NCI-H748 (cell line): ENCODE measurements around the gene ITGB2.

Experiments used
- DNase-seq: peaks from one replicate; lab custom pipeline; 2025; ENCODE audit not compliant: unreplicated experiment; lab: John Stamatoyannopoulos, UW

Gene ITGB2

GRCh38 chr21:44911384-44912157 is 9.1 kb downstream of the ITGB2 start:
- DNase-seq: no peak

DNA sequence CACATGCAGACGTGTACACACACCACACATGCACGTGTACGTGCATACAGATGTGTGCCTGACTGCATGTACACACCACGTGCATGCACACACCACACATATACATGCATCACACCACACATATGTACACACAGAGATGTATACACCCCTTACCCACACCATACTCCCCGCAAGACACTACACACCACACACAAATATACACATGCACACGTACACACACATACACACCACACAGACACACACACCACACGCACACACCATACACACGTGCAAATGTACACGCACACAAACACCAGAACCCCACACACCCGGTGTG is 9.7 kb downstream of the ITGB2 start:
- no peak for DNase-seq

DNA sequence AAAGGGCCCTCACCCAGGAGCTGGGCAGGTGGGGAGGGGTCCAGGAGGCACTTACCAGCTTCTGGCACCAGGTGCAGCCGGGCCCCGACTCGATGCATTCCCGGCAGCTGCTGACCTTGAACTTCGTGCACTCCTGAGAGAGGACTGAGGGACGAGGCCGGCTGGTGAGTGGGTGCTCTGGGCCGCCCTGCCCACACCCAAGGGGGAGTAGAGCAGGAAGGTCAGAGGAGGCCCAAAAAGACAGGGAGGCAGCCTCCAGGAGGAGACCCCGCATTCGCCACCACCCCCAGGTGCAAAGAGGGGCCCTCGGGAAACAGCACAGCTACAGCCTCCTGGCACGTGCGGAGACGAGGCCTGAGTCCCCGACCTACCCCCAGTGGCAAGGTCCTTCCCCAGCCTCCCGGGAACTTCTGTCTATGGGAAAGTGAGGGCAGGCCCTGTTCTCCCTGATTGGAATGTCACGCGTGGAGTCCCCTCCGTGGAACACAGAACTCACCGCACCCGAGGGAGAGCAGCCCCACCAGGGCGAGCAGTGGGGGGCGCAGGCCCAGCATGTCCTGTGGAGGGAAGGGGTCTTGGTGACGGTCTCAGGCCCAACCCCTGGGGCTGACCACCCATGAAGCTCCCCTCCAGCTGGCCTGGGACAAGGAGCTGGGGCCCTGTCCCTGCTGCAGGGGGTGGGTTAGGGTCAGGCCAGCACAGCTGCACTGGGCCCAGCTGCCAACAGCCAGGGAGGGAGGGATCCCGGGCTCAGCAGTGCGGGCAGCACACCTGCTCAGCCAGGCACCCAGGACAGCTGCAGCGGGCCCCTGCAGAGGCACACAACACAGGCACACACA is 10.3 kb downstream of the ITGB2 start:
- DNase-seq: no peak

- no peak for DNase-seq
These were observed 11.0 kb downstream of the ITGB2 start for GRCh38 chr21:44909719-44910118.

- DNase-seq: no peak
These were observed 11.8 kb downstream of the ITGB2 start for GRCh38 chr21:44908908-44909307.

GRCh38 chr21:44907966-44908895 is 12.5 kb downstream of the ITGB2 start:
- no peak for DNase-seq

GRCh38 chr21:44907225-44907965 is 13.3 kb downstream of the ITGB2 start:
- DNase-seq: no peak

- DNase-seq: no peak
These were observed 15.0 kb downstream of the ITGB2 start for GRCh38 chr21:44905728-44906090.

DNA sequence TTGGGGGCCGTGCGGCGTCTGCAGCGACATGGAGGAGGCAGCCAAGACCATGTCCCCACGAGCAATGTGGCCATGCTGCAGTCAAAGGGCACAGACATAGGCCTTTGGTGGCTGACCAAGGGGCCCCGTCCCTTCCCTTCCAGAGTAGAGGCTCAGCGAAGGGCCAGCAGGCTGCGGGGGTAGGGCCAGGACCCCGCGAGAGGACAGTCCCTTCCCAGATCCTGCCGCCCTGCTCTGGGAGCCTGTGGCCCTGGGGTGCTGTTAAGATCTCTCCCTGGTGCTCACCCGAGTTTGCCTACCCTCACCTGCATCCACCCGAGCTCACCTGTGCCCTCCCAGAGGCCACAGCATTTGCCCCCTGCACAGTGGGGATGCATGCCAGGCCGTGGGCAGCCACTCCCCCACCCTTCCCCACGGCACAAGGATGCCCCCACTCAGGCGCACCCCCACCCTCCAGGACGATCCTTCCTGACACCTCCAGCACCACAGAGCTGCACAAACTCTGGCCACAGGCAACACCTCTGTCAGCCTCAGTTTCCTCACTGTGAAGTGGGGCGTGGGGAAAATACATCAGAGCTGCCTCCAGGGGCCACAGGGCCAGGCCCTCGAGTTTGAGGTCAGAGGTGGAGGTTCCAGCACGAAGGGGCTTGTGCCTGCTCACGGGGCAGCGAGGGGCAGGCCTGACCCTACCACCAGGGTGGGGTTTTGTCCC is 15.5 kb downstream of the ITGB2 start:
- no peak for DNase-seq

DNA sequence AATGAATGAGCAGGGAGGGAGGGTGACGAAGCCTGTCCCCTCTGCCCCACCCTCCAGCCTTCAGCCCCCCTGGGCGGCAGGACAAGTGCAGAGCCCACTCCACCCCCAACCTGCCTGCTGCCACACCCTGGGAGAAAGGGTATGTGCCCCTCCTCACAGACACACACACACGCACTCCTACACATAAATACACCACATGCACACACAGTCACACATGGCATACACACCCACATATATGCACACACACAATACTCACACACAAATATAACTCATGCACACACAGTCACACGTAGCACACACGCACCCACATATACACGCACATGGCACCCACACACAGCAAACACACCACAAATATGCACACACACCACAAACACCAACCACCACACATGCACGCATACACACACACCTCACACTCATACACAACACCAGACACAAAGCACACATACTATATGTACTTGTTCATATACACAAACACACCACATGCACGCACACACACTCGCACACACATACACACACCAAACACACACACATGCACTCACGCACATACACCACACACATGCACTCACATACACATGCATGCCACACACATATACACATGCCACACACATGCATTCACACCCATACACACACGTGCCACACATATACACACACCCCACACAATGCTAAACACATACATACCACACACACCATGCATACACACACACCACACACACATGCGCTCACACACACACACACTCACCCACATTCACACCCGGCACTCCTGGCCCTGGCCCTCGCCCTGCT is 16.4 kb downstream of the ITGB2 start:
- no peak for DNase-seq

- no peak for DNase-seq
These were observed 17.0 kb downstream of the ITGB2 start for GRCh38 chr21:44903689-44904088.

DNA sequence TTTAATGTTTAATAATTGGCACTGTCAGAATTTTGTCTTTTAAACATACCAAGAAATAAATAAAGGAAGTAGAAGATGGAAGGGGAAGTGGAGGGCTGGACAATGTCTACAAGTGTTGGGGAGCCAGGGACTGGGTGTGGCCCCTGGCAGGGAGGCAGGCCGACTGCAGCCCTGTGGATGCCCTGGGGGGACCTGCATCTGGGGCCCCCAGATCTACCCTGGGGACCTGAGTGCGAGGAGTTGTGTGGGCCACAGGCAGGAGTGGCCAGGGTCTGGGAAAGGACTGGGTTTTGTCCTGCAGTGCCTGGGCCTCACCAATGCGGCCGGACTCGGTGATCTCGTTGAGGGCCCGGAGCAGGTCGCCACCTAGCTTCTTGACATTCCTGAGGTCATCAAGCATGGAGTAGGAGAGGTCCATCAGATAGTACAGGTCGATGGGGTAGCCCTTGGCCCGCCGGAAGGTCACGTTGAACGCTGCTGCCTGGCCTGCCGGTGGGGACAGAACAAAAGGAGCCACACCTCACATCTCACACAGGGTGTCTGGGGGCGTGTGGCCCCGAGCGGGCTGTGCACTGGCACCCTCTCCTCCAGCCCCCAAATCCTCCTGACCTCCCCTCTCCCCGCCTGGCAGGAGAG is 17.5 kb downstream of the ITGB2 start:
- no peak for DNase-seq

GRCh38 chr21:44902268-44903049 is 18.2 kb downstream of the ITGB2 start:
- no peak for DNase-seq

DNA sequence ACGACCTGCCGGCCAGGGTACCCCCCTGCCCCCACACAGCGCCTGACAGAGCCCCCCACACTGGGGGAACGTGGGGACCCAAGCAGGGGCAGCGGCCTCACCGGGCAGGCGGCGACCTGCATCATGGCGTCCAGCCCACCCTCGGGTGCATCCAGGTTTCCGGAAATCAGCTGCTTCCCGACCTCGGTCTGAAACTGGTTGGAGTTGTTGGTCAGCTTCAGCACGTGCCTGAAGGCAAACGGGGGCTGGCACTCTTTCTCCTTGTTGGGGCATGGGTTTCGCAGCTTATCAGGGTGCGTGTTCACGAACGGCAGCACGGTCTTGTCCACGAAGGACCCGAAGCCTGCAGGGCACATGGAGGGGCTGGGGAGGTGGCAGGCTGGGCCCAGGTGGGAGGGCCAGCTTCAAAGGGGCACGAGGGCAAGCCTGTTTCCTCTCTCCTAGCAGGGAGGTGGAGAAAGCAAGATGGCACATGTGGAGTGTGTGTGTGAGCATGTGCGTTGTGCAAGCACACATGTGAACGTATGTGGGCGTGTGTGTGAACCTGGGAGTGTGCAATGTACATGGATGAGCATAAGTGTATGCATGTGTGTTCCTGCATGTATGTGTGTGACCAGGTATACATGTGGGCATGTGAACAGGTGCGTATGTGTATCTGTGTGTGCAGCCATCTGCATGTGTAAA is 19.2 kb downstream of the ITGB2 start:
- DNase-seq: no peak

GRCh38 chr21:44900559-44901251 is 20.0 kb downstream of the ITGB2 start:
- DNase-seq: no peak

DNA sequence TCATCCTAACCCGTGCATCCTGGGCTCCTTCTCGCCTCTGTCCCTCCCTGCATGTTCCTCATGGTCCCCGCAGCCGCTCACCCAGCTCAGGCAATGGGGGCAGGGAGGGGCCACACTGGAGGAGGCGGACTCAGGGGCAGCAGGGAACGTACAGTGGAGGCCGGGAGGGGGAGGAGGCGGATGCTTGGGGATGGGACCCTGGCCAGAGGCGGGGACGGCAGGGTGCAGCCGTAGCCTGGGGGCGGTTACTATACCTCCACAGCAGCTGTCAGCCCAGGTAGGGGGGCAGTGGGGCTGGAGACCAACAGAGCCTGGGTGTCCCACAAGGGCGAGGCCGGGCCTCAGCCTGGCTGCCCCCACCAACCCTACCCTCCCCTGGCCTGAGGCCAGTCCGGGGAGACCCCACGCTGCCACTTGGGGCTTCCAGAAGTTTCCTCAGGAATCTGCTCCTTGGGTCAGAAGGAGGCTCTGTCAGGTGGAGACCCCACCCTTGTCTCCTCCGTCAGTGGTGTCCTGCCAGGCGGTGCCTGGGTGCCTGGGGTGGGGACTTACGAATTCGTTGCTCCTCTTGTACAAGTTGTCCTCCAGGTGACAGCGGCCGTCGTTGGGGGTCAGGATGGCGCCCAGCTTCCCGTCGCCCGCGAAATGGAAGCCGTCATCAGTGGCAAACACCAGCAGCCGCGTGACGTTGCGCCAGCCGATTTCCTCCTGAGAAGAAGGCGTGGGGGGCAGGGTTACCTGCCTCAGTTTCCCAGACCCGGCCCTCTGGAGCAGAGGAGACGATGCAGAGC is 20.7 kb downstream of the ITGB2 start:
- DNase-seq: no peak
